Loucy (cell line): Measurements from ENCODE around the gene C12orf60.

Experiments used
- CTCF ChIP-seq: fragments of 200-600 bp; sonication (generic); conservative IDR thresholded peaks from 2 replicates; pipeline ENCODE4 v1.5.1; 2014; ENCODE audit warnings: mild to moderate bottlenecking, antibody characterized with exemption, low read length
- EZH2phosphoT487 ChIP-seq: fragments of 200-600 bp; IDR thresholded peaks from 2 replicates; pipeline ENCODE4 v1.6.1; 2018; ENCODE audit warnings: antibody characterized with exemption, mild to moderate bottlenecking, moderate library complexity, borderline replicate concordance

DNA sequence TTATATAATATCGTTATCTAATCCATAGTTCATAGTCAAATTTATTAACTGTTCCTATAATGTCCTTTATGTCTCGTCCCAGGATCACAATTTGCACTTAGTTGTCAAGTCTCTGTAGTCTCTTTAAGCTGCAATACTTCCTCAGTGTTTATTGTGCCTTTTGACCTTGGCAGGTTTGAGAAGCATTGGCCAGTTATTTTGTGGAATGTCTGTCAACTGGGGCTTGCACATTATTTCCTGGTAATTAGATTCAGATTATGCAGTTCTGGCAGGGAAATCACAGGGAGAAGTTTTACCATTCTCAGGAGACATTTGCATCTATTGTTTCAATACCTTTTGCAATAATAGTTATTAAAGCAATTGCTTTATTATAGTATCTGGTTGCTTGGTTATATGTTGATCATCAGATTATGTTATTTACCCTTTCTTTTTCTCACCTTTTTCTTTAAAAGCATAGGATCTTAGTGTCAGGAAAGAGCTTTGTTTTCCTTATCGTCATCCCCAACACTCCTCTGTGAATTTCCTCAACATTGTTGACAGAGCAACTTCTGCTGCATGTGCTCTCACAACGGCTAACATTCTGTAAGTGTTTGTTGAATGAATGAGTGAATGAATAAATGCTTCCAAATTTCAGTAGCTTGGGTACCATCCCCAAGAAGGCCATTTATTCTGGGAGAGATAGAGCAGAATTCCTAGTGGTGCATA is 43.6 kb downstream of the C12orf60 start:
- TF ChIP-seq CTCF, result no peak
- TF ChIP-seq EZH2phosphoT487, result no peak
